Large intestine (tissue), 12 donors: ENCODE data around the gene ALDH1A3. TPM values are rescaled to one million over a fixed set of nuclear protein-coding genes. Genes with fewer than 3 reads are reported as not detected.

Experiments used
- DNase-seq, 2 donors: peaks; one replicate each; pipeline versions ENCODE4 v3.0.0 to v3.0.0-alpha.2; 2013
- H3K27ac ChIP-seq: one replicate; pipeline ENCODE4 v1.5.1; 2013; ENCODE audit warnings: low read length
- H3K27me3 ChIP-seq: 2 replicates; pipeline ENCODE4 v1.6.1; 2013; ENCODE audit warnings: low read length; ENCODE audit not compliant: control insufficient read depth, insufficient read depth
- H3K36me3 ChIP-seq: 2 replicates; pipeline ENCODE4 v1.6.1; 2013; ENCODE audit warnings: low read length; ENCODE audit not compliant: control insufficient read depth, insufficient read depth
- H3K4me1 ChIP-seq: one replicate; pipeline ENCODE4 v1.6.1; 2013; ENCODE audit warnings: low read length; ENCODE audit not compliant: control insufficient read depth, insufficient read depth
- H3K4me3 ChIP-seq: one replicate; pipeline ENCODE4 v1.5.1; 2013; ENCODE audit warnings: low read length
- H3K9me3 ChIP-seq: one replicate; pipeline ENCODE4 v1.6.1; 2013; ENCODE audit warnings: mild to moderate bottlenecking, low read depth, low read length, moderate library complexity; ENCODE audit not compliant: control insufficient read depth
- WGBS: methylation state at CpG from one replicate; pipeline ENCODE4 v1.1.5; 2013; ENCODE audit warnings: low lambda C conversion rate; ENCODE audit not compliant: insufficient coverage; 5-methylcytosine and 5-hydroxymethylcytosine counted together
- long read RNA-seq, 11 donors: transcript quantifications; one replicate each; lab custom pipeline, GENCODE V29; 2026
- polyA plus RNA-seq: library from polyadenylated mRNA; unstranded; fragments of 120-200 nt; gene quantifications from one replicate; pipeline ENCODE4 v1.2.1, GENCODE V29; 2013

The ALDH1A3 gene
- 23.8 TPM for polyA plus RNA-seq
- long read RNA-seq, donor 1, partial matches to known transcripts: 0 of 3 reads
- long read RNA-seq, donor 1, other reads (novel, unspliced or antisense): 0 of 3 reads
- long read RNA-seq, donor 2, partial matches to known transcripts: 0 of 4 reads
- long read RNA-seq, donor 2, other reads (novel, unspliced or antisense): 0 of 4 reads
- long read RNA-seq, donor 3: 0 reads
- long read RNA-seq, donor 4, partial matches to known transcripts: 0 of 1 reads
- long read RNA-seq, donor 4, other reads (novel, unspliced or antisense): 0 of 1 reads
- long read RNA-seq, donor 5: 0 reads
- long read RNA-seq, donor 6, transcript ALDH1A3-201 (13 exons, 3,924 nt): major isoform, 5 of 13 reads
- long read RNA-seq, donor 6, partial matches to known transcripts: 7 of 13 reads
- long read RNA-seq, donor 6, other reads (novel, unspliced or antisense): 0 of 13 reads
- long read RNA-seq, donor 7: 0 reads
- long read RNA-seq, donor 8, transcript ALDH1A3-201 (13 exons, 3,924 nt): major isoform, 6 of 6 reads
- long read RNA-seq, donor 8, partial matches to known transcripts: 0 of 6 reads
- long read RNA-seq, donor 8, other reads (novel, unspliced or antisense): 0 of 6 reads
- long read RNA-seq, donor 9, transcript ALDH1A3-201 (13 exons, 3,924 nt): major isoform, 6 of 6 reads
- long read RNA-seq, donor 9, partial matches to known transcripts: 0 of 6 reads
- long read RNA-seq, donor 9, other reads (novel, unspliced or antisense): 0 of 6 reads
- long read RNA-seq, donor 10, transcript ALDH1A3-201 (13 exons, 3,924 nt): major isoform, 6 of 6 reads
- long read RNA-seq, donor 10, partial matches to known transcripts: 0 of 6 reads
- long read RNA-seq, donor 10, other reads (novel, unspliced or antisense): 0 of 6 reads
- long read RNA-seq, donor 11, transcript ALDH1A3-201 (13 exons, 3,924 nt): major isoform, 5 of 6 reads
- long read RNA-seq, donor 11, partial matches to known transcripts: 0 of 6 reads
- long read RNA-seq, donor 11, other reads (novel, unspliced or antisense): 0 of 6 reads

DNA sequence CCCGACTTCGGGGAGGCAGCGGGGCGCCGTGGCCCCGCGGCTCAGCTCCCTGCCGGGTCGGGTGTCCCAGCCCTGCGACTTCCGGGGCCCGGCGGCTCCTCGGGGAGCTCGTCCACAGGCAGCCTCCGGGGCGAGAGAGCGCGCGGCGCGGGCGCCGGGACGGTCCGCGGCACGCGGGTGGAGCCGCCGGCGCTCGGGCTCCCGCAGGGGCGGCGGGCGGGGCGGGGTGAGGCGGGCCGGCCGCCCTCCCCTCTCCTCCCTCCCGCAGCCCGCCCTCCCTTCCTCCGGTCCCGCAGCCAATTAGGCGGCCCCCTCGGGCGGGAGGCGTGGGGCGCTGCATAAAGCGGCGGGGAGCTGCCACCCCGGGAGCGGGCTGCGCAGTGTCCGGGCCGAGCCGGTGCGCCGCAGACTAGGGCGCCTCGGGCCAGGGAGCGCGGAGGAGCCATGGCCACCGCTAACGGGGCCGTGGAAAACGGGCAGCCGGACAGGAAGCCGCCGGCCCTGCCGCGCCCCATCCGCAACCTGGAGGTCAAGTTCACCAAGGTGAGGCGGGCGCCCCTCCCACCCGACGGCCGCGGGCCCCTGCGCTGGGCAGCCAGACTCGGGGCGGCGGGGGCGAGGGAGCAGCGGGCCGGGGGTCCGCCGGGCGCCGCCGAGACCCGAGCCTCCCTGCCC lies at the start of gene ALDH1A3:
TSS of gene ALDH1A3 (plus strand) at position 368 of the 675 bp plus-strand sequence. CDS start at position 445, 77 bp downstream.
- DNase-seq: peak in 1 of 2 donors; percentile 33
- WGBS: no CpG with 5 or more reads among the region's 93 CpGs
- no peak within 1 kb of the TSS for H3K27ac ChIP-seq
- H3K27me3 ChIP-seq: peaks cover 70% of the 10 kb centered on the region
- H3K4me1 ChIP-seq: no peaks in the 10 kb centered on the region
- H3K36me3 ChIP-seq: no peaks in the 10 kb centered on the region
- H3K4me3 ChIP-seq: peak within 1 kb of the TSS; percentile 43
- H3K9me3 ChIP-seq: no peaks in the 10 kb centered on the region

DNA sequence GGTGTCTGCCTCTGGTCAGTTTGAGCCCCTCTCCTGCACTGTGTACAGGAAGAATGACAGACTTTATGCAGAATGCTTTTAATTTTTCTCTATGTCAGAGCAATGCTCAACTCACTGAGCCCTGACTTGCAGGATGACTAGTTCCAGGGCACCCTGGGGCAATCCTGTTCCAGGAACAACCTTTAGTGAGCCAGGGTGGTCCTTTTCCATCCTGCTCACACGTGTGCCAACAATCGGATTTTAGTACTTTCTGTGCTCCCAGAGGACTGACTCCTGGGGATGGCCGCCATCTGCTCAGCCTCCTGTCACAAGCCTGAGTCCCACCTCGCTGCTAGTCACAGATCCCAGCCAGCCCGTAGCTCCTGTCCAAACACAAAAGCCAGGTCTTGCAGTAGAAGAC lies 48.2 kb upstream of the ALDH1A3 start:
- Histone ChIP-seq H3K9me3 (no peaks in the 10 kb centered on the region), H3K27ac (no peak overlapping the region)

DNA sequence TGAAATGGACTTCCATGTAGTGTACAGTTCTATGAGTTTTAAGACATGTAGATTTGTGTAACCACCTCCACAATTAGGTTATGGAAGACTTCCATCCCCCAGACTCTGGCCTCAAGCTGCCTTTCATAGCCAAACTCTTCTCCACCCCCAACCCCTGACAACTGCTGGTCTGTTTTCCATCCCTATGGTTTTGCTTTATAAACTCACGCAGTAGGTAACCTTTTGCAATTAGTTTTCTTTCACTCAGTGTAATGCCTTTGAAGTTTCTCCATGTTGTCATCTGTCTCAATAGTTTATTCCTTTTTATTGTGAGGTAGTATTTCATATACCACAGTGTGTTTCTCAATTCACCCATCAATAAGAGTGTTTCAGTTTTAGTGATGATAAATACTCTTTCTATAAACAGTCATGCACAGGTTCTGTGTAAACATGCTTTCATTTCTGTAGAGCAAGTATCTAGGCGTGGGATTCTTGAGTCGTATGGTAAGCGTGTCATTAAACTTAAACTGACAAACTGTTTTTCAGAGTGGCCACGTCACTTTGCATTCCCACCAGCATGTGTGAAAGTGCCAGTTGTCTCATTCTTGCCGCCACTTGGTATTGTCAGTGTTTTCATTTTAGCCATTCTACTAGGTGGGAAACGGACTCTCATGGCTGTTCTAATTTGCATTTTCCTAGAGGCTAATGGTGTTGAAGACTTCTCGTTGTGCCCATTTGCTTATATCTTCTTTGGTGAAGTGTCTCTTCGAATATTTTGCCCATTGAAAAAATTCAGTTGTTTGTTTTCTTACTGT lies 47.3 kb upstream of the ALDH1A3 start:
- 77% methylated on average over 3 of the region's 9 CpGs for WGBS
- DNase-seq: no peak
- H3K9me3 ChIP-seq: no peaks in the 10 kb centered on the region
- no peak overlapping the region for H3K4me3 ChIP-seq
- H3K36me3 ChIP-seq: no peaks in the 10 kb centered on the region
- no peaks in the 10 kb centered on the region for H3K4me1 ChIP-seq
- no peak overlapping the region for H3K27ac ChIP-seq
- H3K27me3 ChIP-seq: no peaks in the 10 kb centered on the region

More for the DNA sequence above, 48.2 kb upstream of the ALDH1A3 start:
- no peaks in the 10 kb centered on the region for H3K4me1 ChIP-seq
- no peak overlapping the region for H3K4me3 ChIP-seq
- H3K27me3 ChIP-seq: no peaks in the 10 kb centered on the region
- WGBS: no CpG with 5 or more reads among the region's 5 CpGs
- no peak for DNase-seq
- H3K36me3 ChIP-seq: no peaks in the 10 kb centered on the region

DNA sequence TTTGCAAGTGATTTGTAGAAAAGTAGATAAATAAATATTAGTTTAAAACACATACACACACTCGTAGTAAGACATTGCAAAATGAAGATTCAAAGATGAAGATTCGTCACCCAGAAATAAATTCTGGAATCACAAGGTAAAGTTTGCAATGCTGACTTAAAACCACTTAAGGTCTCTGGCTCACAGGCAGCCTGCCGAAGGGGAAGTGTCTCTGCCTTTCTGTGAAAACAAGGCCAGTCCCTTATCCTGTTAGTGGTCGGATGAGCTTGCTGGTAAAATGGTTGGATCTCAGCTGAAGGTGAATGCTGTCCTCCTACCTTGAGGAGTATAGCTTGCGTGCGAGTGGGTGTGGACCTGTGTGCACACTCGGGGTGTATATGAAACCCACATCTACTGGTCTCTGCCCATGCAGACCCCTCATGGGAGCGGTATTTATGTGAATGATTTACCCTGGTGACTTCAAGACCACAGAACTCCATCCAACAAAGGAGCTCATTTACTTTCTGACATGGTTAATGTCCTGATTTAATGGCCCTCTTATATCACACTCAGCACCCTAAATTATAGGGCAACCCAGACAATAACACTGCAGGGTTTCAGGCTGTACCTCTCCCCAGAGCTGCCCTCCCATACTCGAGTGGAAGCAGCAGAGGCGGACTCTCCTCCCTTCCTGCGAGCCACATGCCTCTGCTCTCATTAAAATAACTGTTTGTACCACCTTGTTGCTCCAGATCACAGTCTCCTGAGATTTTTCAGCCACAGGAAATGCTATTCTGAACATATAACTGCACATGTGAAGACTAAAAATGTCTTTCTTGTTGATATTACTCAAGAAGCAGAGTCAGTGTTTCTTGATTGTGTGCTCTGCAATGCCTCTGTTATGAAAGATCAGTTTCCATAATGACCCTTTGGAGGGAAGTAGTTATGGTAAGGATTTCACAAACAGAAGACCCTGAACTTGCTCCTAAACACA lies 45.9 kb upstream of the ALDH1A3 start:
- no CpG with 5 or more reads among the region's 11 CpGs for WGBS
- Histone ChIP-seq H3K4me3 (no peak overlapping the region), H3K27ac (no peak overlapping the region), H3K27me3 (no peaks in the 10 kb centered on the region), H3K9me3 (no peaks in the 10 kb centered on the region), H3K4me1 (no peaks in the 10 kb centered on the region), H3K36me3 (no peaks in the 10 kb centered on the region)
- DNase-seq: no peak

DNA sequence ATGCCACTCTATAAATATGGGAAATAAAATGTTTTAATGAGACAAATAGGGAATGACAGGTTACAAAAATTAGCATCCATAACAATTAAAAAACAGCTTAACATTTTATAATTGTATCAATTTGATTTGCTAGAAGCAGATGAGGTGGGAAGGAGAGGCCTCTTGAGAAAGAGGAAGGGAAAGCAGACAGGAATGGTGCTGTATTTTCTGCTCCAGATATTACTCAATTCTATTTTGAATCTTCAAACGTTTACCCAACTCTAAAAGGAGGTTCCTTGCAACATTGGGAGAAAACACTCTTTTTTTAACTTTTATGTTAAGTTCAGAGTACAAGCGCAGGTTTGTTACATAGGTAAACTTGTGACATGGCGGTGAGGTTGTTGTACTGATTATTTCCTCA lies 44.9 kb upstream of the ALDH1A3 start:
- H3K36me3 ChIP-seq: no peaks in the 10 kb centered on the region
- 100% methylated on average over 1 of the region's 3 CpGs for WGBS
- no peaks in the 10 kb centered on the region for H3K4me1 ChIP-seq
- H3K4me3 ChIP-seq: no peak overlapping the region
- no peaks in the 10 kb centered on the region for H3K27me3 ChIP-seq
- DNase-seq: no peak
- no peaks in the 10 kb centered on the region for H3K9me3 ChIP-seq
- no peak overlapping the region for H3K27ac ChIP-seq

DNA sequence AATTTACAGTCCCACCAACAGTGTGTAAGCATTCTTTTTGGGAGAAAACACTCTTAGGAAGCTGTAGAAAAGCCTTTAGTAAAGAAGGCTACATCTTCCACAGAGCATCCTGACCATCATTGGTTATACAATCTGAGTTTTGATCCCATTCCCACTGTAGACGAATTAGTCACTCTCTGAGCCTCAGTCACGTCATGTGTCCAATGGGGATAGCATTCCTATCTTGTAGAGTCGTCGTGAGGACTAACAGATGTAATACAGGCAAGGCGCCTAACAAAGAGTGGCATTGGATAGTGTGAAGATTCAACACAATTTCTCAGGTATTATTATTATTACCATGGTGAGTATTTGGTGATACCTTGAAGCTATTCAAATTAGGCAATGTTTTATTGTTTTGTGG lies 44.0 kb upstream of the ALDH1A3 start:
- no peaks in the 10 kb centered on the region for H3K27me3 ChIP-seq
- no CpG with 5 or more reads among the region's 5 CpGs for WGBS

DNA sequence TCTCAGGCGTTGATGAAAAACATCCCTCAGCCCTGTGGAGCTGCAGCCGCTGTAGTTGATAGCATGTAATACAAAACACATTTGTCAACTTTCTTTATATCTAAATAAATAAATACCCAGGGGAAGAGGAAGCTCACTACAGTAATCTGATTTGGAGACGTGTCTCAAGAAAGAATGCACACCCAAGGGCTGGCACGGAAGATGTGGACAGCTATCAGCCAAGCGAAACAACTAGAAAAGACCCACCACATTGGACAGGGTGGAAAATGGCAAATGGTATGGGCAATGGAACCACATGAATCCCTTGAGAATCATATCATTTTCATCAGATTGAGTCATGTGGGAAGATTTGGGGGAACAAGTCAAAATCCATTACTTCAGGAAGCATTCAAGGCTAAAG lies 43.1 kb upstream of the ALDH1A3 start:
- H3K36me3 ChIP-seq: no peaks in the 10 kb centered on the region
- no peak overlapping the region for H3K4me3 ChIP-seq
- no CpG with 5 or more reads among the region's 5 CpGs for WGBS
- H3K27ac ChIP-seq: no peak overlapping the region
- H3K27me3 ChIP-seq: no peaks in the 10 kb centered on the region
- no peaks in the 10 kb centered on the region for H3K9me3 ChIP-seq
- no peaks in the 10 kb centered on the region for H3K4me1 ChIP-seq
- no peak for DNase-seq

More for the DNA sequence above, 44.0 kb upstream of the ALDH1A3 start:
- no peak for DNase-seq
- no peak overlapping the region for H3K4me3 ChIP-seq
- H3K4me1 ChIP-seq: no peaks in the 10 kb centered on the region
- H3K9me3 ChIP-seq: no peaks in the 10 kb centered on the region
- H3K36me3 ChIP-seq: no peaks in the 10 kb centered on the region
- no peak overlapping the region for H3K27ac ChIP-seq

DNA sequence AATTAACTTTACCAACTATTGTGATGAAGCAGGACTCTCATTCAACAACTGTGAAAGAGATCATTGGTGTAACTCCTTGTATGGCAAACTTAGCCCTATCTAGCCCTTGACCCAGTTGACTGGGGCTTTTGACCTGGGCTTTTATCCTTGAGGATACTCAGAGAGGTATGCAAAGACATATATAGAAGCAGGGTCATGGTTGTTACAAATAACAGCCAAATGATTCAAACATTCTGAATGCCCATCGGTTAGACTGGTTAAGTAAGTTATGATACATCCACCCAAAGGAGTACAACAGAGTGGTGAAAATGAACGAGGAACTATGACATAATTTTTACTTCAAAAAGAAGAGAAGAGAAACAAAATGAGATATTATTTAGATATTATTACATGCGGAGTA lies 38.2 kb upstream of the ALDH1A3 start:
- Histone ChIP-seq H3K4me1 (no peaks in the 10 kb centered on the region), H3K36me3 (no peaks in the 10 kb centered on the region), H3K27me3 (no peaks in the 10 kb centered on the region), H3K27ac (no peak overlapping the region), H3K4me3 (no peak overlapping the region), H3K9me3 (no peaks in the 10 kb centered on the region)
- DNase-seq: no peak
- 100% methylated on average over 2 of the region's 3 CpGs for WGBS
